ENCODE data around the gene FGD5.

GRCh38 chr3:14793126-14793857 lies 25.5 kb upstream of the FGD5 start:
- TF ChIP-seq CTCF (IDR thresholded peaks at IDR 0.05) (no peak), ZFX (IDR thresholded peaks at IDR 0.05; ENCODE audit: borderline replicate concordance) (no peak)
